ENCODE results near the gene BOLL.
"Not testable (repeated sequence)": the region's sequence is repeated elsewhere in the genome, so short reads cannot be mapped to it uniquely, and the experiment has no call there.

Gene BOLL

GRCh38 chr2:197740200-197740599 is 44.9 kb downstream of the BOLL start:
- Mint-ChIP-seq H3K27me3 (no peaks in the 10 kb centered on the region), H3K4me1 (no peaks in the 10 kb centered on the region), H3K4me3 (no peak overlapping the region), H3K27ac (no peak overlapping the region), H3K9me3 (no peaks in the 10 kb centered on the region)
- DNase-seq (no peak), ATAC-seq (no peak)

GRCh38 chr2:197728555-197729544 is 56.3 kb downstream of the BOLL start:
- DNase-seq, H3K27me3 Mint-ChIP-seq, H3K27ac Mint-ChIP-seq, H3K4me1 Mint-ChIP-seq, H3K4me3 Mint-ChIP-seq, ATAC-seq: not testable (repeated sequence)
- H3K9me3 Mint-ChIP-seq = peaks cover 4 to 10% of the 10 kb centered on the region in 2 donors

GRCh38 chr2:197727011-197727410 is 58.1 kb downstream of the BOLL start:
- peaks cover 4 to 10% of the 10 kb centered on the region in 2 donors for H3K9me3 Mint-ChIP-seq
- ATAC-seq (no peak), DNase-seq (no peak)
- no peaks in the 10 kb centered on the region for H3K4me1 Mint-ChIP-seq
- no peak overlapping the region for H3K27ac Mint-ChIP-seq
- no peaks in the 10 kb centered on the region for H3K27me3 Mint-ChIP-seq
- H3K4me3 Mint-ChIP-seq = no peak overlapping the region

- DNase-seq (no peak), ATAC-seq (no peak)
- H3K27me3 Mint-ChIP-seq = no peaks in the 10 kb centered on the region
- H3K4me3 Mint-ChIP-seq = no peak overlapping the region
- peaks cover 11% of the 10 kb centered on the region for H3K4me1 Mint-ChIP-seq
- H3K27ac Mint-ChIP-seq = no peak overlapping the region
- no peaks in the 10 kb centered on the region for H3K9me3 Mint-ChIP-seq
These were observed 67.3 kb downstream of the BOLL start for GRCh38 chr2:197717863-197718262.

GRCh38 chr2:197713271-197713670 is 71.8 kb downstream of the BOLL start:
- ATAC-seq (no peak), DNase-seq (no peak)
- no peaks in the 10 kb centered on the region for H3K27me3 Mint-ChIP-seq
- H3K4me1 Mint-ChIP-seq = peaks cover 46% of the 10 kb centered on the region
- no peak overlapping the region for H3K4me3 Mint-ChIP-seq
- H3K9me3 Mint-ChIP-seq = no peaks in the 10 kb centered on the region
- no peak overlapping the region for H3K27ac Mint-ChIP-seq

- Mint-ChIP-seq H3K4me3 (no peak overlapping the region), H3K4me1 (peaks cover 56% of the 10 kb centered on the region), H3K27me3 (no peaks in the 10 kb centered on the region), H3K9me3 (no peaks in the 10 kb centered on the region), H3K27ac (no peak overlapping the region)
- ATAC-seq = no peak
- DNase-seq = no peak
These were observed 73.5 kb downstream of the BOLL start for GRCh38 chr2:197711578-197711977.

- H3K27me3 Mint-ChIP-seq = no peaks in the 10 kb centered on the region
- peak; percentile 39 to 64 for DNase-seq
- H3K27ac Mint-ChIP-seq = no peak overlapping the region
- H3K4me1 Mint-ChIP-seq = peaks cover 62% of the 10 kb centered on the region
- H3K4me3 Mint-ChIP-seq = peak overlapping the region in 1 of 2 donors; percentile 15
- no peaks in the 10 kb centered on the region for H3K9me3 Mint-ChIP-seq
- peak; percentile 84 for ATAC-seq
These were observed 74.6 kb downstream of the BOLL start for GRCh38 chr2:197710424-197711042.

- H3K9me3 Mint-ChIP-seq, H3K27ac Mint-ChIP-seq, DNase-seq, H3K27me3 Mint-ChIP-seq, ATAC-seq: not testable (repeated sequence)
- H3K4me3 Mint-ChIP-seq = peak overlapping the region; percentile 34 to 60
- H3K4me1 Mint-ChIP-seq = peaks cover 66% of the 10 kb centered on the region
These were observed 76.0 kb downstream of the BOLL start for GRCh38 chr2:197709140-197709539.

- no peaks in the 10 kb centered on the region for H3K9me3 Mint-ChIP-seq
- H3K4me1 Mint-ChIP-seq = peaks cover 62% of the 10 kb centered on the region
- no peak for DNase-seq
These were observed 76.8 kb downstream of the BOLL start for GRCh38 chr2:197708331-197708730.

GRCh38 chr2:197707316-197708213 is 77.6 kb downstream of the BOLL start:
- ATAC-seq = no peak
- Mint-ChIP-seq H3K27me3 (no peaks in the 10 kb centered on the region), H3K4me1 (peaks cover 54% of the 10 kb centered on the region), H3K9me3 (no peaks in the 10 kb centered on the region), H3K27ac (no peak overlapping the region), H3K4me3 (peak overlapping the region; percentile 91 to 94)
- DNase-seq = no peak

More at GRCh38 chr2:197708331-197708730, 76.8 kb downstream of the BOLL start:
- Mint-ChIP-seq H3K4me3 (peak overlapping the region; percentile 34 to 76), H3K27me3 (no peaks in the 10 kb centered on the region), H3K27ac (no peak overlapping the region)
- no peak for ATAC-seq

- no peak for ATAC-seq
- Mint-ChIP-seq H3K4me1 (peaks cover 54% of the 10 kb centered on the region), H3K9me3 (no peaks in the 10 kb centered on the region), H3K4me3 (peak overlapping the region; percentile 91 to 94), H3K27me3 (no peaks in the 10 kb centered on the region), H3K27ac (peak overlapping the region in 1 of 2 donors; percentile 54)
- no peak for DNase-seq
These were observed 78.3 kb downstream of the BOLL start for GRCh38 chr2:197706839-197707207.

- no peak for ATAC-seq
- Mint-ChIP-seq H3K4me1 (peaks cover 55% of the 10 kb centered on the region), H3K4me3 (peak overlapping the region; percentile 91 to 94), H3K27ac (peak overlapping the region; percentile 93), H3K27me3 (no peaks in the 10 kb centered on the region), H3K9me3 (no peaks in the 10 kb centered on the region)
- peak in 1 of 2 donors; percentile 19 for DNase-seq
These were observed 78.9 kb downstream of the BOLL start for GRCh38 chr2:197705912-197706838.

- Mint-ChIP-seq H3K27me3 (no peaks in the 10 kb centered on the region), H3K9me3 (no peaks in the 10 kb centered on the region), H3K4me3 (peak within 1 kb of the TSS; percentile 91 to 94), H3K27ac (peak within 1 kb of the TSS; percentile 93 to 96), H3K4me1 (peaks cover 58% of the 10 kb centered on the region)
- peak; percentile 91 to 93 for DNase-seq
- ATAC-seq = peak; percentile 84
These were observed 79.8 kb downstream of the BOLL start, which contains the start of gene MARS2 for GRCh38 chr2:197705121-197705911. MARS2 (plus strand) TSS chr2:197705369; CDS start chr2:197705406, 37 bp downstream.
